ENCODE data around the gene MBTPS1.

MBTPS1 gene

GRCh38 chr16:84116720-84117493 lies at the start of gene MBTPS1:
Gene MBTPS1 (minus strand): TSS chr16:84116942. CDS start chr16:84101783, 15,159 bp downstream.
- H3K4me1 Mint-ChIP-seq (ENCODE audit: low read depth): peaks cover 35% of the 10 kb centered on the region
- H3K4me3 Mint-ChIP-seq: peak within 1 kb of the TSS; percentile 94
- DNase-seq: peak; percentile 99
- peak within 1 kb of the TSS; percentile 97 for H3K27ac Mint-ChIP-seq
- no peaks in the 10 kb centered on the region for H3K9me3 Mint-ChIP-seq
- peaks cover 22% of the 10 kb centered on the region for H3K36me3 Mint-ChIP-seq (ENCODE audit: low read depth)
- no peaks in the 10 kb centered on the region for H3K27me3 Mint-ChIP-seq

- Mint-ChIP-seq H3K4me1 (ENCODE audit: low read depth) (peaks cover 2% of the 10 kb centered on the region), H3K36me3 (ENCODE audit: low read depth) (no peaks in the 10 kb centered on the region), H3K9me3 (no peaks in the 10 kb centered on the region), H3K27me3 (peaks cover 44% of the 10 kb centered on the region), H3K27ac (no peak overlapping the region), H3K4me3 (no peak overlapping the region)
- no peak for DNase-seq
Measured at GRCh38 chr16:84165746-84166145, 49.0 kb upstream of the MBTPS1 start.

- H3K27me3 Mint-ChIP-seq: peaks cover 56% of the 10 kb centered on the region
- no peak overlapping the region for H3K27ac Mint-ChIP-seq
- H3K4me3 Mint-ChIP-seq: no peak overlapping the region
- H3K36me3 Mint-ChIP-seq (ENCODE audit: low read depth): no peaks in the 10 kb centered on the region
- DNase-seq: no peak
- H3K9me3 Mint-ChIP-seq: no peaks in the 10 kb centered on the region
- peaks cover 3% of the 10 kb centered on the region for H3K4me1 Mint-ChIP-seq (ENCODE audit: low read depth)
Measured at GRCh38 chr16:84161801-84162200, 45.1 kb upstream of the MBTPS1 start.

GRCh38 chr16:84161037-84161436 lies 44.3 kb upstream of the MBTPS1 start:
- DNase-seq: no peak
- H3K27me3 Mint-ChIP-seq: peaks cover 56% of the 10 kb centered on the region
- no peaks in the 10 kb centered on the region for H3K9me3 Mint-ChIP-seq
- H3K36me3 Mint-ChIP-seq (ENCODE audit: low read depth): no peaks in the 10 kb centered on the region
- H3K4me3 Mint-ChIP-seq: no peak overlapping the region
- H3K27ac Mint-ChIP-seq: no peak overlapping the region
- peaks cover 5% of the 10 kb centered on the region for H3K4me1 Mint-ChIP-seq (ENCODE audit: low read depth)

- Mint-ChIP-seq H3K36me3 (ENCODE audit: low read depth) (no peaks in the 10 kb centered on the region), H3K27ac (no peak overlapping the region), H3K27me3 (peaks cover 57% of the 10 kb centered on the region), H3K4me1 (ENCODE audit: low read depth) (peaks cover 5% of the 10 kb centered on the region), H3K4me3 (no peak overlapping the region), H3K9me3 (no peaks in the 10 kb centered on the region)
- DNase-seq: no peak
Measured at GRCh38 chr16:84159800-84160199, 43.1 kb upstream of the MBTPS1 start.

- Mint-ChIP-seq H3K27me3 (peaks cover 54% of the 10 kb centered on the region), H3K27ac (no peak overlapping the region), H3K9me3 (no peaks in the 10 kb centered on the region), H3K4me1 (ENCODE audit: low read depth) (peaks cover 5% of the 10 kb centered on the region), H3K36me3 (ENCODE audit: low read depth) (no peaks in the 10 kb centered on the region), H3K4me3 (no peak overlapping the region)
- no peak for DNase-seq
Measured at GRCh38 chr16:84159007-84159406, 42.3 kb upstream of the MBTPS1 start.

GRCh38 chr16:84156342-84156784 lies 39.6 kb upstream of the MBTPS1 start:
- DNase-seq: no peak
- Mint-ChIP-seq H3K27me3 (peaks cover 43% of the 10 kb centered on the region), H3K36me3 (ENCODE audit: low read depth) (no peaks in the 10 kb centered on the region), H3K9me3 (no peaks in the 10 kb centered on the region), H3K4me1 (ENCODE audit: low read depth) (peaks cover 5% of the 10 kb centered on the region), H3K4me3 (no peak overlapping the region), H3K27ac (no peak overlapping the region)

GRCh38 chr16:84155771-84156170 lies 39.0 kb upstream of the MBTPS1 start:
- Mint-ChIP-seq H3K36me3 (ENCODE audit: low read depth) (no peaks in the 10 kb centered on the region), H3K4me1 (ENCODE audit: low read depth) (peaks cover 5% of the 10 kb centered on the region), H3K4me3 (no peak overlapping the region)

GRCh38 chr16:84155226-84155625 lies 38.5 kb upstream of the MBTPS1 start:
- no peaks in the 10 kb centered on the region for H3K9me3 Mint-ChIP-seq
- peaks cover 44% of the 10 kb centered on the region for H3K27me3 Mint-ChIP-seq
- peaks cover 5% of the 10 kb centered on the region for H3K4me1 Mint-ChIP-seq (ENCODE audit: low read depth)
- H3K27ac Mint-ChIP-seq: no peak overlapping the region
- DNase-seq: no peak
- no peak overlapping the region for H3K4me3 Mint-ChIP-seq
- H3K36me3 Mint-ChIP-seq (ENCODE audit: low read depth): no peaks in the 10 kb centered on the region

More at GRCh38 chr16:84155771-84156170, 39.0 kb upstream of the MBTPS1 start:
- Mint-ChIP-seq H3K27me3 (peaks cover 44% of the 10 kb centered on the region), H3K27ac (no peak overlapping the region), H3K9me3 (no peaks in the 10 kb centered on the region)
- no peak for DNase-seq

GRCh38 chr16:84153660-84154214 lies 37.0 kb upstream of the MBTPS1 start:
- no peaks in the 10 kb centered on the region for H3K36me3 Mint-ChIP-seq (ENCODE audit: low read depth)
- H3K4me1 Mint-ChIP-seq (ENCODE audit: low read depth): peaks cover 7% of the 10 kb centered on the region
- no peaks in the 10 kb centered on the region for H3K9me3 Mint-ChIP-seq
- peaks cover 31% of the 10 kb centered on the region for H3K27me3 Mint-ChIP-seq
- H3K27ac Mint-ChIP-seq: no peak overlapping the region
- no peak overlapping the region for H3K4me3 Mint-ChIP-seq
- no peak for DNase-seq

- no peak for DNase-seq
- H3K4me3 Mint-ChIP-seq: no peak overlapping the region
- H3K27me3 Mint-ChIP-seq: peaks cover 14% of the 10 kb centered on the region
- H3K36me3 Mint-ChIP-seq (ENCODE audit: low read depth): no peaks in the 10 kb centered on the region
- no peak overlapping the region for H3K27ac Mint-ChIP-seq
- H3K9me3 Mint-ChIP-seq: no peaks in the 10 kb centered on the region
- H3K4me1 Mint-ChIP-seq (ENCODE audit: low read depth): peaks cover 2% of the 10 kb centered on the region
Measured at GRCh38 chr16:84150926-84151325, 34.2 kb upstream of the MBTPS1 start.

GRCh38 chr16:84144859-84145639 lies 28.3 kb upstream of the MBTPS1 start, which contains the start of the genes DNAAF1 and HSDL1:
Gene DNAAF1 (plus strand): TSS chr16:84145308. CDS start chr16:84145441, 133 bp downstream.
Gene HSDL1 (minus strand): TSS chr16:84145177. CDS start chr16:84131321, 13,856 bp downstream.
- Mint-ChIP-seq H3K36me3 (ENCODE audit: low read depth) (peaks cover 5% of the 10 kb centered on the region), H3K4me3 (peak within 1 kb of the TSS; percentile 96), H3K27ac (peak within 1 kb of the TSS; percentile 90), H3K27me3 (no peaks in the 10 kb centered on the region), H3K4me1 (ENCODE audit: low read depth) (peaks cover 19% of the 10 kb centered on the region), H3K9me3 (no peaks in the 10 kb centered on the region)
- DNase-seq: peak; percentile 97

- Mint-ChIP-seq H3K27ac (peak overlapping the region; percentile 90), H3K4me3 (peak overlapping the region; percentile 96), H3K9me3 (no peaks in the 10 kb centered on the region), H3K27me3 (no peaks in the 10 kb centered on the region), H3K4me1 (ENCODE audit: low read depth) (peaks cover 26% of the 10 kb centered on the region), H3K36me3 (ENCODE audit: low read depth) (peaks cover 5% of the 10 kb centered on the region)
- DNase-seq: peak; percentile 64
Measured at GRCh38 chr16:84144209-84144858, 27.6 kb upstream of the MBTPS1 start.

- Mint-ChIP-seq H3K9me3 (no peaks in the 10 kb centered on the region), H3K4me1 (ENCODE audit: low read depth) (peaks cover 31% of the 10 kb centered on the region), H3K27ac (peak overlapping the region; percentile 90), H3K36me3 (ENCODE audit: low read depth) (peaks cover 5% of the 10 kb centered on the region), H3K27me3 (no peaks in the 10 kb centered on the region), H3K4me3 (peak overlapping the region; percentile 96)
- no peak for DNase-seq
Measured at GRCh38 chr16:84143784-84144199, 27.1 kb upstream of the MBTPS1 start.

Measured in activated T-cell treated with anti-CD3 and anti-CD28 coated beads, Interleukin-2, amount 50 U/mL, for 24 hours (primary cell).